Measurements from ENCODE around the gene HOXC6. TPM values are rescaled to one million over a fixed set of nuclear protein-coding genes. Genes with fewer than 3 reads are reported as not detected.

HOXC6 gene
- total and polyA plus RNA-seq, 9 of the 15 experiments (the other 6 are each of a cell fraction or from before 2014, with no cell fraction given), result 0.06 to 4.0 (median 1.4) TPM

- Histone ChIP-seq H3K9ac (ENCODE audit: insufficient read depth in 1 of 2, low read depth in 2 of 2, low read length in 2 of 2) (no peak overlapping the region; a peak in 1 of 4 replicates), H2AFZ (ENCODE audit: low read depth, low read length) (no peak overlapping the region), H3K27ac (ENCODE audit: extremely low read depth, low read depth, low read length) (no peak overlapping the region), H4K20me1 (replicated peaks; ENCODE audit: control insufficient read depth, insufficient read depth, low read length) (no peaks in the 10 kb centered on the region), H3K36me3 (ENCODE audit: control insufficient read depth, insufficient read depth, low read length) (no peaks in the 10 kb centered on the region), H3K4me1 (replicated peaks in 1 of 2; ENCODE audit: control insufficient read depth in 2 of 2, insufficient read depth in 2 of 2, low read length in 2 of 2) (peaks cover 10 to 41% of the 10 kb centered on the region in 2 experiments), H3K27me3 (ENCODE audit: control insufficient read depth in 2 of 2, insufficient read depth in 2 of 2, low read length in 2 of 2) (no peaks in the 10 kb centered on the region), H3K79me2 (ENCODE audit: control insufficient read depth, insufficient read depth, low read length) (peaks cover 3% of the 10 kb centered on the region; the same call in 2 of the 3 replicates), H3K4me2 (ENCODE audit: insufficient read depth, low read length) (no peak overlapping the region; the same call in 1 of the 2 replicates), H3K9me1 (ENCODE audit: control insufficient read depth, insufficient read depth, low read length) (no peaks in the 10 kb centered on the region), H3K9me3 (replicated peaks; ENCODE audit: control insufficient read depth, insufficient read depth, low read depth, low read length) (no peaks in the 10 kb centered on the region), H3K4me3 (no peak overlapping the region)
- BruUV-seq (replicated peaks), result no TSS peak
- DNase-seq (ENCODE audit: extremely low read depth in 1 of 4, low spot score in 3 of 4) (no peak), ATAC-seq (no peak), FAIRE-seq (no peak)
- POLR2A ChIA-PET, result interaction anchor here (0.5 to 2.1 kb wide), 7 partner anchors 8 to 179 kb away, joined by 4 to 10 read pairs (median 5); partner anchors contain the start of gene HOXC8
- CTCF ChIA-PET (ENCODE audit: low intra/inter-chr PET ratio), result no interaction called here
- in situ Hi-C loops (cut with MboI), result no loop called here
- intact Hi-C loops (cut with micrococcal nuclease), result loop anchor here (10.0 kb wide), 1 partner anchor 278 kb away; no protein-coding TSS in a partner anchor
- 65% methylated on average over 23 of the region's 25 CpGs for whole genome bisulfite sequencing (ENCODE audit: insufficient coverage, low coverage, missing lambda C conversion rate)
- TF ChIP-seq NFYB (IDR thresholded peaks at IDR 0.05; ENCODE audit: extremely low read depth, insufficient read length) (peak; percentile 11), CCAR2 (IDR thresholded peaks at IDR 0.05; ENCODE audit: low read depth, low read length) (no peak)
Observed at GRCh38 chr12:54016478-54016964, 11.7 kb upstream of the HOXC6 start.

GRCh38 chr12:54017027-54017788 is 11.0 kb upstream of the HOXC6 start:
- Histone ChIP-seq H3K4me1 (replicated peaks in 1 of 2; ENCODE audit: control insufficient read depth in 2 of 2, insufficient read depth in 2 of 2, low read length in 2 of 2) (peaks cover 10 to 44% of the 10 kb centered on the region in 2 experiments), H3K27me3 (ENCODE audit: control insufficient read depth in 2 of 2, insufficient read depth in 2 of 2, low read length in 2 of 2) (no peaks in the 10 kb centered on the region), H4K20me1 (replicated peaks; ENCODE audit: control insufficient read depth, insufficient read depth, low read length) (no peaks in the 10 kb centered on the region), H2AFZ (ENCODE audit: low read depth, low read length) (peak overlapping the region; percentile 97), H3K9me3 (replicated peaks; ENCODE audit: control insufficient read depth, insufficient read depth, low read depth, low read length) (no peaks in the 10 kb centered on the region), H3K9me1 (ENCODE audit: control insufficient read depth, insufficient read depth, low read length) (no peaks in the 10 kb centered on the region), H3K9ac (ENCODE audit: insufficient read depth in 1 of 2, low read depth in 2 of 2, low read length in 2 of 2) (peak overlapping the region; percentile 82 to 98), H3K4me3 (peak overlapping the region; percentile 60), H3K79me2 (ENCODE audit: control insufficient read depth, insufficient read depth, low read length) (peaks cover 3% of the 10 kb centered on the region; the same call in 2 of the 3 replicates), H3K4me2 (ENCODE audit: insufficient read depth, low read length) (peak overlapping the region; percentile 91), H3K27ac (ENCODE audit: extremely low read depth, low read depth, low read length) (peak overlapping the region; percentile 86), H3K36me3 (ENCODE audit: control insufficient read depth, insufficient read depth, low read length) (no peaks in the 10 kb centered on the region)
- ChIA-PET CTCF (ENCODE audit: low intra/inter-chr PET ratio) (interaction anchor here (1.0 kb wide), 1 partner anchor 12 kb away, joined by 3 read pairs; no protein-coding TSS in a partner anchor), POLR2A (interaction anchor here (0.5 to 2.1 kb wide), 12 partner anchors 9 to 354 kb away, joined by 3 to 10 read pairs (median 4); partner anchors contain the start of genes HOXC5, HOXC6 and HOXC8)
- WGBS (ENCODE audit: insufficient coverage, low coverage, missing lambda C conversion rate), result 2% methylated on average over 19 of the region's 24 CpGs
- BruUV-seq (replicated peaks), result TSS peak; percentile 92
- peak; percentile 59 for ATAC-seq
- intact Hi-C loops (cut with micrococcal nuclease), result loop anchor here (10.0 kb wide), 1 partner anchor 278 kb away; no protein-coding TSS in a partner anchor
- peak in 3 of 4 experiments; percentile 35 to 56 (median 49) for DNase-seq (ENCODE audit: extremely low read depth in 1 of 4, low spot score in 3 of 4)
- in situ Hi-C loops (cut with MboI), result no loop called here
- no peak for FAIRE-seq
- TF ChIP-seq HNRNPH1 (optimal IDR thresholded peaks at IDR 0.05; ENCODE audit: low read depth, low read length) (no peak), RB1 (IDR thresholded peaks at IDR 0.05; ENCODE audit: low read depth) (no peak), ZNF76 (CRISPR knock-in tag; IDR thresholded peaks at IDR 0.05; ENCODE audit: borderline replicate concordance) (no peak), SAFB (IDR thresholded peaks at IDR 0.05; ENCODE audit: borderline replicate concordance, low read depth, low read length) (no peak), PHF21A (IDR thresholded peaks at IDR 0.05; ENCODE audit: borderline replicate concordance, low read depth) (0 out of 2 replicates have a peak, but pooled peaks have one; percentile 25), SMARCB1 (IDR thresholded peaks at IDR 0.05; ENCODE audit: insufficient read length, low read depth) (no peak), NKRF (IDR thresholded peaks at IDR 0.05; ENCODE audit: borderline replicate concordance) (no peak), BMI1 (IDR thresholded peaks at IDR 0.05; ENCODE audit: low read length) (no peak), CCNT2 (IDR thresholded peaks at IDR 0.05; ENCODE audit: borderline replicate concordance, extremely low read depth, insufficient read length, low read depth, low read length) (no peak)
